HepG2 (cell line): ENCODE results near the gene TACC2. TPM values are rescaled to one million over a fixed set of nuclear protein-coding genes. Genes with fewer than 3 reads are reported as not detected.

Experiments used
- ATF7 ChIP-seq, 2 experiments: fragments of 450-650 bp in 1 of 2; sonication (generic) in 1 of 2; formaldehyde crosslinking in 1 of 2; IDR thresholded peaks; 2 replicates each; pipeline versions ENCODE4 v1.4.0 to v1.6.1; 2016 to 2020; ENCODE audit warnings: antibody characterized with exemption in 1 of 2, mild to moderate bottlenecking in 1 of 2, missing genetic modification reagents in 1 of 2
- MXD3 ChIP-seq: IDR thresholded peaks from 2 replicates; pipeline ENCODE4 v1.6.1; 2016; ENCODE audit warnings: mild to moderate bottlenecking, missing biosample characterization, missing genetic modification reagents
- PITX1 ChIP-seq: sonication (generic); formaldehyde crosslinking; IDR thresholded peaks from 2 replicates; pipeline ENCODE4 v1.5.1; 2020; ENCODE audit warnings: mild to moderate bottlenecking, missing genetic modification reagents
- POGZ ChIP-seq: sonication (generic); formaldehyde crosslinking; IDR thresholded peaks from 2 replicates; pipeline ENCODE4 v1.4.0; 2020; ENCODE audit warnings: mild to moderate bottlenecking, missing genetic modification reagents
- RAD51 ChIP-seq: fragments of 450-650 bp; IDR thresholded peaks from 2 replicates; pipeline ENCODE4 v1.6.1; 2016; ENCODE audit warnings: borderline replicate concordance
- SMAD9 ChIP-seq: sonication (generic); formaldehyde crosslinking; IDR thresholded peaks from 2 replicates; pipeline ENCODE4 v1.5.1; 2020; ENCODE audit warnings: mild to moderate bottlenecking, missing genetic modification reagents
- ZKSCAN5 ChIP-seq: sonication (generic); formaldehyde crosslinking; IDR thresholded peaks from 2 replicates; pipeline ENCODE4 v1.5.1; 2020; ENCODE audit warnings: mild to moderate bottlenecking, missing genetic modification reagents
- ZMYM4 ChIP-seq: sonication (generic); formaldehyde crosslinking; IDR thresholded peaks from 2 replicates; pipeline ENCODE4 v1.8.1; 2023; ENCODE audit warnings: mild to moderate bottlenecking, missing genetic modification reagents
- ZNF34 ChIP-seq: sonication (generic); formaldehyde crosslinking; IDR thresholded peaks from 2 replicates; pipeline ENCODE4 v1.4.0; 2020; ENCODE audit warnings: mild to moderate bottlenecking, missing genetic modification reagents, borderline replicate concordance
- ZNF556 ChIP-seq: sonication (generic); formaldehyde crosslinking; IDR thresholded peaks from 2 replicates; pipeline ENCODE4 v1.4.0; 2020; ENCODE audit warnings: mild to moderate bottlenecking, missing genetic modification reagents, borderline replicate concordance
- ZUFSP ChIP-seq: sonication (generic); formaldehyde crosslinking; IDR thresholded peaks from 2 replicates; pipeline ENCODE4 v1.9.0; 2021; ENCODE audit warnings: missing genetic modification reagents, mild to moderate bottlenecking, borderline replicate concordance
- polyA plus RNA-seq, 8 experiments: library from polyadenylated mRNA; depleted of rRNA in 3 of 8; stranded (reverse) in 7 of 8; unstranded in 1 of 8; fragments of >200 nt; fragmentation: Illumina TruSeq in 4 of 8; extraction: Trizol in 4 of 8; gene quantifications; 2 replicates each; pipeline versions ENCODE4 v1.2.1 to v1.2.3, GENCODE V29; 2011 to 2016; ENCODE audit warnings: low read depth in 4 of 8, missing spikeins in 1 of 8, mixed read lengths in 1 of 8; ENCODE audit not compliant: insufficient read depth in 1 of 8
- total RNA-seq, 5 experiments: library from RNA; depleted of rRNA; stranded (reverse); fragments of >200 nt; fragmentation: Illumina TruSeq; extraction: Trizol; gene quantifications; 2 replicates each; pipeline ENCODE4 v1.2.3, GENCODE V29; 2016; ENCODE audit warnings: low read depth in 1 of 5
- TF ChIP-seq, protein P1 (sequence below): sonication (generic); formaldehyde crosslinking; IDR thresholded peaks from 2 replicates; pipeline ENCODE4 v1.5.1; 2020; ENCODE audit warnings: mild to moderate bottlenecking, missing genetic modification reagents, borderline replicate concordance
- TF ChIP-seq, protein P2 (sequence below): sonication (generic); formaldehyde crosslinking; IDR thresholded peaks from 2 replicates; pipeline ENCODE4 v1.8.0; 2022; ENCODE audit warnings: missing genetic modification reagents, mild to moderate bottlenecking, inconsistent platforms, borderline replicate concordance

TACC2 gene
- total and polyA plus RNA-seq, 2 of the 13 experiments (the other 11 are each of a cell fraction or from before 2014, with no cell fraction given): 11.8 to 16.0 TPM

DNA sequence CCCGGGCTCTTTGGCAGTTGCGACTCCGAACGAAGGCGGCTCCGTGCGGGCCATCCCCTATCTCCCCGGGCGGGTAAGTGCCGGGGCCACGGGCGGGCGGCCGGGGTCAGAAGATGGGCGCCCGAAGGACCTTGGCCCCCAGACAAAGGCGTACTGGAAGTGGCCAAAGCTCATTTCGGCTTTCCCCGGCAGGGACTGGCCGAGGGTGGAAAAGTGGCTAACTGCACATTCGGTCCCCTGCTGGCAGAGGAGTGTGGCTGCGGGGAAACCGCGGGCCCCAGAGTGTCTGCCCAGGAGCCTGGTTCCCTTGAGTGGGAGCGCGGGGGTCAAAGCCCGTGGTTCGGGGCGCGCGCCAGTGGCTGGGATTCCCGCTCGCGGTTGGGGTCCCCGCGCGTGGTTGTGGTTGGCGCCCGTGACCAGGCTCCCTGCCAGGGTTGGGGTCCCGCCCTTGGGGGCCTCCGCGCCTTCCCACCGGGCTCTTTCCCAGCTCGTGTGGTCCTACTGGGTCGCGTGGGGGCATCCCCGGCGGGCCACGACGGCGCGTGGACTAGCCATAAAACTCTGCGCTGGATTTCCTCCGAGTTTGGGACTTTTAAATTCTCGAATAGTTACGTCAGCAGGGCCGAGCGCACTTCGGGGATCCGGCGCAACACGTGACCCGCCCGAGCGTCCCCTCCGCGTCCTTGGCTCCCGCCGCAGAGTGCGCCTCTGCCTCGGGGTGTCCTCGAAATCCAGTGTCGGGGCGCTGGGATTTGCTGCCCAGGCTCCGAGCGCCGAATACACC lies 124.4 kb downstream of the TACC2 start (continued):
- TF ChIP-seq POGZ (CRISPR knock-in tag) (peak; percentile 83), SMAD9 (CRISPR knock-in tag) (no peak), ZUFSP (CRISPR knock-in tag) (no peak), ATF7 (IDR thresholded peaks at IDR 0.05) (no peak), ATF7 (CRISPR knock-in tag; IDR thresholded peaks at IDR 0.05) (peak; percentile 48; the same call in 1 of the 2 replicates), ZKSCAN5 (CRISPR knock-in tag) (0 out of 2 replicates have a peak, but pooled peaks have one; percentile 44), ZMYM4 (peak; percentile 27; the same call in 1 of the 2 replicates), ZNF556 (CRISPR knock-in tag) (no peak; the same call in 1 of the 2 replicates), PITX1 (CRISPR knock-in tag) (peak; percentile 45; the same call in 1 of the 2 replicates), ZNF34 (CRISPR knock-in tag) (peak; percentile 70; the same call in 1 of the 2 replicates), MXD3 (CRISPR knock-in tag) (0 out of 2 replicates have a peak, but pooled peaks have one; percentile 12), RAD51 (peak; percentile 74)
- TF ChIP-seq, protein P1, sequence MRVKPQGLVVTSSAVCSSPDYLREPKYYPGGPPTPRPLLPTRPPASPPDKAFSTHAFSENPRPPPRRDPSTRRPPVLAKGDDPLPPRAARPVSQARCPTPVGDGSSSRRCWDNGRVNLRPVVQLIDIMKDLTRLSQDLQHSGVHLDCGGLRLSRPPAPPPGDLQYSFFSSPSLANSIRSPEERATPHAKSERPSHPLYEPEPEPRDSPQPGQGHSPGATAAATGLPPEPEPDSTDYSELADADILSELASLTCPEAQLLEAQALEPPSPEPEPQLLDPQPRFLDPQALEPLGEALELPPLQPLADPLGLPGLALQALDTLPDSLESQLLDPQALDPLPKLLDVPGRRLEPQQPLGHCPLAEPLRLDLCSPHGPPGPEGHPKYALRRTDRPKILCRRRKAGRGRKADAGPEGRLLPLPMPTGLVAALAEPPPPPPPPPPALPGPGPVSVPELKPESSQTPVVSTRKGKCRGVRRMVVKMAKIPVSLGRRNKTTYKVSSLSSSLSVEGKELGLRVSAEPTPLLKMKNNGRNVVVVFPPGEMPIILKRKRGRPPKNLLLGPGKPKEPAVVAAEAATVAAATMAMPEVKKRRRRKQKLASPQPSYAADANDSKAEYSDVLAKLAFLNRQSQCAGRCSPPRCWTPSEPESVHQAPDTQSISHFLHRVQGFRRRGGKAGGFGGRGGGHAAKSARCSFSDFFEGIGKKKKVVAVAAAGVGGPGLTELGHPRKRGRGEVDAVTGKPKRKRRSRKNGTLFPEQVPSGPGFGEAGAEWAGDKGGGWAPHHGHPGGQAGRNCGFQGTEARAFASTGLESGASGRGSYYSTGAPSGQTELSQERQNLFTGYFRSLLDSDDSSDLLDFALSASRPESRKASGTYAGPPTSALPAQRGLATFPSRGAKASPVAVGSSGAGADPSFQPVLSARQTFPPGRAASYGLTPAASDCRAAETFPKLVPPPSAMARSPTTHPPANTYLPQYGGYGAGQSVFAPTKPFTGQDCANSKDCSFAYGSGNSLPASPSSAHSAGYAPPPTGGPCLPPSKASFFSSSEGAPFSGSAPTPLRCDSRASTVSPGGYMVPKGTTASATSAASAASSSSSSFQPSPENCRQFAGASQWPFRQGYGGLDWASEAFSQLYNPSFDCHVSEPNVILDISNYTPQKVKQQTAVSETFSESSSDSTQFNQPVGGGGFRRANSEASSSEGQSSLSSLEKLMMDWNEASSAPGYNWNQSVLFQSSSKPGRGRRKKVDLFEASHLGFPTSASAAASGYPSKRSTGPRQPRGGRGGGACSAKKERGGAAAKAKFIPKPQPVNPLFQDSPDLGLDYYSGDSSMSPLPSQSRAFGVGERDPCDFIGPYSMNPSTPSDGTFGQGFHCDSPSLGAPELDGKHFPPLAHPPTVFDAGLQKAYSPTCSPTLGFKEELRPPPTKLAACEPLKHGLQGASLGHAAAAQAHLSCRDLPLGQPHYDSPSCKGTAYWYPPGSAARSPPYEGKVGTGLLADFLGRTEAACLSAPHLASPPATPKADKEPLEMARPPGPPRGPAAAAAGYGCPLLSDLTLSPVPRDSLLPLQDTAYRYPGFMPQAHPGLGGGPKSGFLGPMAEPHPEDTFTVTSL (CRISPR knock-in tag): peak; percentile 45; the same call in 1 of the 2 replicates
- TF ChIP-seq, protein P2, sequence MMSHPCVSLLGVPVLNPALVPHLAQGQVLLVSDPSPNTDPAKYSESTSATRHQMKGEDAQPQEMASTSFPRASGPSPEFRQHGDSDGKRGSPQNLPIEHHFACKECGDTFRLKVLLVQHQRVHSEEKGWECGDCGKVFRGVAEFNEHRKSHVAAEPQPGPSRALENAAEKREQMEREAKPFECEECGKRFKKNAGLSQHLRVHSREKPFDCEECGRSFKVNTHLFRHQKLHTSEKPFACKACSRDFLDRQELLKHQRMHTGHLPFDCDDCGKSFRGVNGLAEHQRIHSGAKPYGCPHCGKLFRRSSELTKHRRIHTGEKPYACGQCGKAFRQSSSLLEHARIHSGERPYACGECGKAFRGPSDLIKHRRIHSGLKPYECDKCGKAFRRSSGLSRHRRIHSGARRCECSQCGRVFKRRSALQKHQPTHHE: peak; percentile 78; the same call in 1 of the 2 replicates
